HepG2 (cell line): ENCODE measurements around the gene ARAP3. TPM values are rescaled to one million over a fixed set of nuclear protein-coding genes. Genes with fewer than 3 reads are reported as not detected.
A peak's percentile ranks its signal among the peaks of the same experiment; 100 is the strongest.

ENCODE experiments used
- ATAC-seq: fragments of 200-7000 bp; cut with Tn5 transposase; 3 replicates; pipeline ENCODE4 v1.9.1; 2020; ENCODE audit warnings: mild to moderate bottlenecking, moderate library complexity
- BruUV-seq: library from RNA; stranded (reverse); fragments of 400-500 nt; replicated peaks from 2 replicates; lab custom pipeline; 2021; lab: Mats Ljungman, UMichigan
- CTCF ChIA-PET: fragments of 300-600 bp; formaldehyde crosslinking; extraction: SDS; loops from one replicate; lab custom pipeline; 2021; ENCODE audit warnings: low total read pairs, inconsistent platforms, low intra/inter-chr PET ratio; lab: Yijun Ruan, JAX
- POLR2A ChIA-PET: fragments of 350-600 bp; sonication (Branson Sonifier 250); formaldehyde crosslinking; loops from one replicate; lab custom pipeline; 2020; ENCODE audit warnings: antibody characterized with exemption, inconsistent platforms; lab: Yijun Ruan, JAX
- DNase-seq: peaks from one replicate; pipeline ENCODE4 v3.0.0-alpha.2; 2015; ENCODE audit warnings: low spot score
- FAIRE-seq: peaks from 3 replicates; lab custom pipeline; 2011; peaks lifted over from hg19 to GRCh38; lab: Jason Lieb, UNC
- H2AFZ ChIP-seq: one replicate; pipeline ENCODE4 v1.6.1; 2011; ENCODE audit warnings: low read length, inconsistent platforms
- H3K27ac ChIP-seq: fragments of 300-600 bp; 3 replicates; pipeline ENCODE4 v1.8.0; 2011; ENCODE audit warnings: mixed run types, mild to moderate bottlenecking, mixed read lengths, low read length, inconsistent platforms; ENCODE audit not compliant: insufficient read depth; ENCODE audit errors: extremely low read length
- H3K27me3 ChIP-seq, 2 experiments: fragments of 200-600 bp in 1 of 2; 2 replicates in 1 of 2; 3 replicates in 1 of 2; pipeline versions ENCODE4 v1.6.0 to v1.8.0; 2011; ENCODE audit warnings: low read length in 2 of 2, mild to moderate bottlenecking in 2 of 2, moderate library complexity in 2 of 2, inconsistent platforms in 1 of 2; ENCODE audit not compliant: insufficient read depth in 2 of 2, control insufficient read depth in 1 of 2
- H3K36me3 ChIP-seq, 2 experiments: fragments of 200-600 bp in 1 of 2; replicated peaks in 1 of 2; 2 replicates in 1 of 2; 3 replicates in 1 of 2; pipeline versions ENCODE4 v1.5.1 to v1.8.0; 2011; ENCODE audit warnings: low read length in 2 of 2, inconsistent platforms in 1 of 2; ENCODE audit not compliant: insufficient read depth in 2 of 2, control insufficient read depth in 1 of 2
- H3K4me1 ChIP-seq: 2 replicates; pipeline ENCODE4 v1.5.1; 2012; ENCODE audit warnings: low read length, inconsistent platforms; ENCODE audit not compliant: insufficient read depth
- H3K4me2 ChIP-seq: 2 replicates; pipeline ENCODE4 v1.6.0; 2011; ENCODE audit warnings: low read depth, low read length, inconsistent platforms
- H3K4me3 ChIP-seq, 3 experiments: fragments of 200-600 bp in 1 of 3; sonication (generic), shearing (Covaris generic) in 1 of 3; replicated peaks in 1 of 3; 2 replicates each; pipeline ENCODE4 v1.5.1; 2011 to 2016; ENCODE audit warnings: low read length in 3 of 3, inconsistent platforms in 2 of 3, low read depth in 2 of 3, mild to moderate bottlenecking in 2 of 3, control low read depth in 1 of 3, mixed read lengths in 1 of 3; ENCODE audit not compliant: insufficient read depth in 1 of 3
- H3K79me2 ChIP-seq: one replicate; pipeline ENCODE4 v1.6.1; 2011; ENCODE audit warnings: low read length, inconsistent platforms; ENCODE audit not compliant: insufficient read depth
- H3K9ac ChIP-seq: 2 replicates; pipeline ENCODE4 v1.6.0; 2011; ENCODE audit warnings: mild to moderate bottlenecking, low read depth, low read length, inconsistent platforms; ENCODE audit not compliant: insufficient read depth
- H3K9me3 ChIP-seq: 2 replicates; pipeline ENCODE4 v1.5.1; 2012; ENCODE audit warnings: mild to moderate bottlenecking, low read length
- H4K20me1 ChIP-seq: 2 replicates; pipeline ENCODE4 v1.6.0; 2011; ENCODE audit warnings: inconsistent platforms, mild to moderate bottlenecking, low read length, moderate library complexity; ENCODE audit not compliant: insufficient read depth
- EZH2 ChIP-seq: conservative IDR thresholded peaks from 2 replicates; pipeline ENCODE4 v1.6.1; 2012; ENCODE audit warnings: mild to moderate bottlenecking, low read depth, low read length, moderate library complexity
- FOXA3 ChIP-seq: IDR thresholded peaks from 2 replicates; pipeline ENCODE4 v1.6.1; 2016; ENCODE audit warnings: missing genetic modification reagents, missing compliant biosample characterization
- KAT8 ChIP-seq: IDR thresholded peaks from 2 replicates; pipeline ENCODE4 v1.6.1; 2016; ENCODE audit warnings: missing genetic modification reagents, missing compliant biosample characterization
- MIER2 ChIP-seq: IDR thresholded peaks from 2 replicates; pipeline ENCODE4 v1.6.1; 2016; ENCODE audit warnings: missing biosample characterization, missing genetic modification reagents
- NCOA2 ChIP-seq: sonication (generic); formaldehyde crosslinking; IDR thresholded peaks from 2 replicates; pipeline ENCODE4 v1.8.0; 2022; ENCODE audit warnings: inconsistent platforms
- NR2F6 ChIP-seq, 2 experiments: IDR thresholded peaks; 2 replicates each; pipeline ENCODE4 v1.6.1; 2016; ENCODE audit warnings: antibody characterized with exemption in 1 of 2, mild to moderate bottlenecking in 1 of 2
- ZKSCAN1 ChIP-seq: fragments of 150-350 bp; IDR thresholded peaks from 2 replicates; pipeline ENCODE4 v1.6.1; 2014; ENCODE audit warnings: low read length
- ZNF775 ChIP-seq: sonication (generic); formaldehyde crosslinking; IDR thresholded peaks from 2 replicates; pipeline ENCODE4 v1.4.0; 2020; ENCODE audit warnings: missing genetic modification reagents, mild to moderate bottlenecking, moderate library complexity, borderline replicate concordance
- WGBS: methylation state at CpG from one replicate; pipeline ENCODE4 v1.1.6; 2017; ENCODE audit warnings: low lambda C conversion rate; 5-methylcytosine and 5-hydroxymethylcytosine counted together
- in situ Hi-C: cut with HindIII; loops from 2 replicates; pipeline ENCODE4 v1.10.0; 2017; ENCODE audit warnings: low pct_unique_long_range_greater_than_20kb; ENCODE audit not compliant: extremely low pct_ligation_motif_present
- intact Hi-C: fragments of 100-400 bp; cut with micrococcal nuclease; formaldehyde crosslinking; loops from one replicate; pipeline ENCODE4 v1.10.0; 2022; ENCODE audit not compliant: unreplicated experiment
- polyA plus RNA-seq, 8 experiments: library from polyadenylated mRNA; depleted of rRNA in 3 of 8; stranded (reverse) in 7 of 8; unstranded in 1 of 8; fragments of >200 nt; fragmentation: Illumina TruSeq in 4 of 8; extraction: Trizol in 4 of 8; gene quantifications; 2 replicates each; pipeline versions ENCODE4 v1.2.1 to v1.2.3, GENCODE V29; 2011 to 2016; ENCODE audit warnings: low read depth in 4 of 8, missing spikeins in 1 of 8, mixed read lengths in 1 of 8; ENCODE audit not compliant: insufficient read depth in 1 of 8
- total RNA-seq, 5 experiments: library from RNA; depleted of rRNA; stranded (reverse); fragments of >200 nt; fragmentation: Illumina TruSeq; extraction: Trizol; gene quantifications; 2 replicates each; pipeline ENCODE4 v1.2.3, GENCODE V29; 2016; ENCODE audit warnings: low read depth in 1 of 5
- TF ChIP-seq, protein P1 (sequence below): sonication (generic); formaldehyde crosslinking; IDR thresholded peaks from 2 replicates; pipeline ENCODE4 v1.4.0; 2020; ENCODE audit warnings: missing genetic modification reagents
- TF ChIP-seq, protein P2 (sequence below), 2 experiments: sonication (generic) in 1 of 2; formaldehyde crosslinking in 1 of 2; IDR thresholded peaks; 2 replicates each; pipeline versions ENCODE4 v1.5.1 to v1.6.1; 2011 to 2020; ENCODE audit warnings: borderline replicate concordance in 1 of 2, low read depth in 1 of 2, low read length in 1 of 2, mild to moderate bottlenecking in 1 of 2, missing genetic modification reagents in 1 of 2, moderate library complexity in 1 of 2
- TF ChIP-seq, protein P3 (sequence below): IDR thresholded peaks from 2 replicates; pipeline ENCODE4 v1.6.1; 2012; ENCODE audit warnings: inconsistent platforms

The ARAP3 gene
- total and polyA plus RNA-seq, 2 of the 13 experiments (the other 11 are each of a cell fraction or from before 2014, with no cell fraction given): 0.25 TPM; not detected in 1

DNA sequence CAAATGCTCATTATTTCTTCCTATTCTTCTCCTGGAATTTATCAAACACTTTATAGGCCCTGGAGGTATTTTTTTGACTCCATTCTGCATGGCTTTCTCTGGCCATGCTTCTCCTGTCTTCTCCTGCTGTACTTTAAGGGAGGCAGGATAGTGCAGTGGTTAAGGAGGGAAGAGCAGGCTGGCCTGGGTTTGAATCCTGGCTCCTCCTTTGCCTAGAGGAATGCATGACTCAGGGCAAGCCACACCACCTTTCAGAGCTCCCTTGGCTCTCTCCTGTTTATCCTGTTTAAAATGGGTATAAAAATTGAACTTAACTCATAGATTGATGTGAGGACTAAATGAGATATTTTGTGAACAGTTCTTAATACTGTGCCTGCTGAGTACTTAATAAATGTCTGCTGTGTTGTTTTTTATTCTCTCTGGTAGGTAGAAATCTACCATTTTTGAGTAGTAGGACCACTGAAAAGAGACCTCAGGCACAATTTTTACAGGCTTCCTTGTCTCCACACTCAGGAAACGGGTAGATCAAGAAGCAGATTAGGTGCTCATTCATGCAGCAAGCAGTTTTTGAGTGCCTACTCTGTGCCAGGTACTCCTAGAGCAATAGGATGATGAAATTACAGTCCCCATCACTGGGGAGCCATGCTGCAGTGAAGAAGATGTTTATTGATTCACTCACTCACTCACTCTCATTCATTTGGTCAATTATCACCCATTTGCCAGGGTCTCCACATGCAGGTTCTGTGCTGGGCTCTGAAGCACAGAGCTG is 32.7 kb upstream of the ARAP3 start:
- POLR2A ChIA-PET: interaction anchor here (0.7 kb wide), 1 partner anchor 665 kb away, joined by 3 read pairs; no protein-coding TSS in a partner anchor
- CTCF ChIA-PET: no interaction called here
- no peak for FAIRE-seq
- Histone ChIP-seq H4K20me1 (no peaks in the 10 kb centered on the region), H3K9me3 (no peaks in the 10 kb centered on the region), H3K79me2 (no peaks in the 10 kb centered on the region), H3K4me3 (no peak overlapping the region), H3K27ac (no peak overlapping the region), H3K27me3 (no peaks in the 10 kb centered on the region), H3K4me2 (no peak overlapping the region), H3K9ac (no peak overlapping the region), H3K4me1 (peaks cover 10% of the 10 kb centered on the region), H2AFZ (no peak overlapping the region), H3K36me3 (no peaks in the 10 kb centered on the region)
- BruUV-seq: no TSS peak
- ATAC-seq: no peak
- WGBS: 0% methylated on average over 1 of the region's 1 CpG
- TF ChIP-seq ZNF775 (CRISPR knock-in tag): no peak
- TF ChIP-seq, protein P1, sequence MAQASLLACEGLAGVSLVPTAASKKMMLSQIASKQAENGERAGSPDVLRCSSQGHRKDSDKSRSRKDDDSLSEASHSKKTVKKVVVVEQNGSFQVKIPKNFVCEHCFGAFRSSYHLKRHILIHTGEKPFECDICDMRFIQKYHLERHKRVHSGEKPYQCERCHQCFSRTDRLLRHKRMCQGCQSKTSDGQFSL (CRISPR knock-in tag): no peak
- no peak for TF ChIP-seq ZKSCAN1
- intact Hi-C loops (no loop called here), in situ Hi-C loops (no loop called here)
- no peak for DNase-seq

DNA sequence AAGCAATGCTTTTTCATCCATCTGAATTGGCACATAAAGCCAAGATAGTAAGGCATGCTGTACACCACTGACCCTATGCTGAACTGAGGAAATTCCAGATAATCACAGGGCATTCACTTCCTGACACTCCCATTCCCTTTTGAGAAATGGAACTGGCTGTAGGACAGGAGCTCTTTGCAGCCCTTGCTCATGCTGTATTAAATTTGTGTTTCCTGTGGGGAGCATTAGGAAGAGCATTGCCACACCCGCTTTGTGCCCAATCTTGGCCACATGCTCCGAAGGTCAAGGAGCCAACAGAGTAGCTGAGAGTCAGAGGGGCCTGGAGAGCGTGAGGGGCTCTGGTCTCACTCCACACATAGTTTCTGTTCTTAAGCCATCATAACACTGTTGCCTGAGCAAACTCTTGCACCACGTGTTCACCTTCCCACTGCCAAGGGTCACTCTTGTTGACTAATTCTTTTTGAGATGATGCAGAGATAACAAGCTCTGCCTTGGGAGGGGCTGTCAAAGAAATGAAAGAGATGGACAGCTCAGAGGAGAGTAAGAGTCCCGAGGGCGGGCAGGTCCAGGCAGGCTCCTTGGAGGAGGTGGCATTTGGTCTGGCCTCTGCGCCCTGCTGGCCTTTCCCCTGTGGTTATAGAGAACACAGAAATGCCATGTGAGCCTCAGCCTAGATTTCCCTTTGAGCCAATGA is 31.7 kb upstream of the ARAP3 start:
- Histone ChIP-seq H3K36me3 (no peaks in the 10 kb centered on the region), H3K9me3 (no peaks in the 10 kb centered on the region), H3K4me1 (peaks cover 10% of the 10 kb centered on the region), H4K20me1 (no peaks in the 10 kb centered on the region), H3K27me3 (no peaks in the 10 kb centered on the region), H3K4me3 (no peak overlapping the region), H3K9ac (no peak overlapping the region), H3K4me2 (no peak overlapping the region), H3K79me2 (no peaks in the 10 kb centered on the region), H3K27ac (no peak overlapping the region), H2AFZ (no peak overlapping the region)
- DNase-seq (peak; percentile 9), FAIRE-seq (peak; percentile 12), ATAC-seq (peak; percentile 65)
- 22% methylated on average over 5 of the region's 7 CpGs for WGBS
- intact Hi-C loops (no loop called here), in situ Hi-C loops (no loop called here)
- BruUV-seq: no TSS peak
- POLR2A ChIA-PET: interaction anchor here (0.7 kb wide), 1 partner anchor 666 kb away, joined by 3 read pairs; no protein-coding TSS in a partner anchor
- TF ChIP-seq NCOA2 (no peak), KAT8 (CRISPR knock-in tag) (no peak), NR2F6 (IDR thresholded peaks at IDR 0.05) (peak; percentile 28; the same call in 1 of the 2 replicates), NR2F6 (CRISPR knock-in tag; IDR thresholded peaks at IDR 0.05) (no peak), MIER2 (CRISPR knock-in tag) (0 out of 2 replicates have a peak, but pooled peaks have one; percentile 15), FOXA3 (CRISPR knock-in tag) (peak; percentile 26; the same call in 1 of the 2 replicates), EZH2 (no peak)
- TF ChIP-seq, protein P2, sequence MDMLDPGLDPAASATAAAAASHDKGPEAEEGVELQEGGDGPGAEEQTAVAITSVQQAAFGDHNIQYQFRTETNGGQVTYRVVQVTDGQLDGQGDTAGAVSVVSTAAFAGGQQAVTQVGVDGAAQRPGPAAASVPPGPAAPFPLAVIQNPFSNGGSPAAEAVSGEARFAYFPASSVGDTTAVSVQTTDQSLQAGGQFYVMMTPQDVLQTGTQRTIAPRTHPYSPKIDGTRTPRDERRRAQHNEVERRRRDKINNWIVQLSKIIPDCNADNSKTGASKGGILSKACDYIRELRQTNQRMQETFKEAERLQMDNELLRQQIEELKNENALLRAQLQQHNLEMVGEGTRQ (IDR thresholded peaks at IDR 0.05; ENCODE audit: low read depth, low read length): peak; percentile 38; the same call in 1 of the 2 replicates
- TF ChIP-seq, protein P2 (CRISPR knock-in tag; IDR thresholded peaks at IDR 0.05; ENCODE audit: borderline replicate concordance): no peak; the same call in 1 of the 2 replicates
- TF ChIP-seq, protein P3, sequence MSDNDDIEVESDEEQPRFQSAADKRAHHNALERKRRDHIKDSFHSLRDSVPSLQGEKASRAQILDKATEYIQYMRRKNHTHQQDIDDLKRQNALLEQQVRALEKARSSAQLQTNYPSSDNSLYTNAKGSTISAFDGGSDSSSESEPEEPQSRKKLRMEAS: peak; percentile 20; the same call in 1 of the 2 replicates
- CTCF ChIA-PET: no interaction called here
